Measurements from ENCODE around the gene SPAG8.

DNA sequence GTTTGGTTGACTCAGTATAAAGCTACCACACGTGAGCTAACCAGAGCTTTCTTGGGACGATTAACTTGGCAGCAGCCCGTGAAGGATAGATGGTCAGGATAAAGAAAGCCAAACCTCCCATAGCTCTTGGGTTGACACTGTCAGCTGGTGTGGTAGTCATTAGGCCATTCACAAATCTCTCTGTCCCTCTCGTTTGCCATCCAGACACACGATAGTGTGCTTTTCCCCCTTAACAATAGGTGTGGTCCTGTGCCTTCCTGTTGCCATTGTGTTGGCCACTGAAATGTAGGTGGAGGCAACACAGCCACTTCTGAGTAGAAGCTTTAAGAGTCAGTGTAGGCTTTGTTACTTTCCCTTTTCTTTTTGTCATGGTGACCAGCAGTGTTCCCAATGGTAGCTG lies 46.4 kb upstream of the SPAG8 start:
- no peak for TF ChIP-seq EZH2phosphoT487 (IDR thresholded peaks at IDR 0.05; ENCODE audit: borderline replicate concordance, low read depth, low read length)
- TF ChIP-seq, protein P1, sequence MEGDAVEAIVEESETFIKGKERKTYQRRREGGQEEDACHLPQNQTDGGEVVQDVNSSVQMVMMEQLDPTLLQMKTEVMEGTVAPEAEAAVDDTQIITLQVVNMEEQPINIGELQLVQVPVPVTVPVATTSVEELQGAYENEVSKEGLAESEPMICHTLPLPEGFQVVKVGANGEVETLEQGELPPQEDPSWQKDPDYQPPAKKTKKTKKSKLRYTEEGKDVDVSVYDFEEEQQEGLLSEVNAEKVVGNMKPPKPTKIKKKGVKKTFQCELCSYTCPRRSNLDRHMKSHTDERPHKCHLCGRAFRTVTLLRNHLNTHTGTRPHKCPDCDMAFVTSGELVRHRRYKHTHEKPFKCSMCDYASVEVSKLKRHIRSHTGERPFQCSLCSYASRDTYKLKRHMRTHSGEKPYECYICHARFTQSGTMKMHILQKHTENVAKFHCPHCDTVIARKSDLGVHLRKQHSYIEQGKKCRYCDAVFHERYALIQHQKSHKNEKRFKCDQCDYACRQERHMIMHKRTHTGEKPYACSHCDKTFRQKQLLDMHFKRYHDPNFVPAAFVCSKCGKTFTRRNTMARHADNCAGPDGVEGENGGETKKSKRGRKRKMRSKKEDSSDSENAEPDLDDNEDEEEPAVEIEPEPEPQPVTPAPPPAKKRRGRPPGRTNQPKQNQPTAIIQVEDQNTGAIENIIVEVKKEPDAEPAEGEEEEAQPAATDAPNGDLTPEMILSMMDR (conservative IDR thresholded peaks at IDR 0.05; ENCODE audit: low read length) = no peak
